Caco-2 (cell line): ENCODE data around the gene OSTM1. TPM values are rescaled to one million over a fixed set of nuclear protein-coding genes. Genes with fewer than 3 reads are reported as not detected.

Experiments
- BruUV-seq: library from RNA; stranded (reverse); fragments of 400-500 nt; replicated peaks from 2 replicates; lab custom pipeline; 2021; lab: Mats Ljungman, UMichigan
- CTCF ChIA-PET: fragments of 300-600 bp; sonication (Branson Sonifier 250); formaldehyde crosslinking; loops from one replicate; lab custom pipeline; 2022; ENCODE audit warnings: antibody characterized with exemption; lab: Charles Lee
- POLR2A ChIA-PET: fragments of 300-600 bp; sonication (Branson Sonifier 250); formaldehyde crosslinking; loops from one replicate; lab custom pipeline; 2022; ENCODE audit warnings: antibody characterized with exemption; lab: Charles Lee
- DNase-seq, 2 experiments: peaks; one replicate each; pipeline versions ENCODE4 v3.0.0 to v3.0.0-alpha.2; 2020 to 2022
- H3K27me3 ChIP-seq: replicated peaks from 2 replicates; pipeline ENCODE4 v1.6.0; 2011; ENCODE audit warnings: low read length; ENCODE audit not compliant: control insufficient read depth, insufficient read depth
- H3K36me3 ChIP-seq: 2 replicates; pipeline ENCODE4 v1.5.1; 2011; ENCODE audit warnings: low read length; ENCODE audit not compliant: control insufficient read depth, insufficient read depth
- H3K4me1 ChIP-seq: fragments of 250-450 bp; sonication (Bioruptor Pico); 2 replicates; pipeline ENCODE4 v1.5.1; 2020; ENCODE audit warnings: mild to moderate bottlenecking
- H3K4me3 ChIP-seq: 2 replicates; pipeline ENCODE4 v1.5.1; 2011; ENCODE audit warnings: low read depth, mild to moderate bottlenecking, control low read depth, low read length
- H3K9me3 ChIP-seq: fragments of 250-450 bp; sonication (Bioruptor Pico); 2 replicates; pipeline ENCODE4 v1.5.1; 2020; ENCODE audit warnings: mild to moderate bottlenecking, moderate library complexity
- H3K27ac Mint-ChIP-seq: one replicate; pipeline ENCODE4 v1.8.0; 2022; ENCODE audit warnings: mixed read lengths; ENCODE audit not compliant: unreplicated experiment
- H3K27me3 Mint-ChIP-seq: one replicate; pipeline ENCODE4 v1.8.0; 2022; ENCODE audit warnings: mixed read lengths; ENCODE audit not compliant: insufficient read depth, unreplicated experiment
- H3K36me3 Mint-ChIP-seq: one replicate; pipeline ENCODE4 v1.8.0; 2022; ENCODE audit warnings: mild to moderate bottlenecking, mixed read lengths; ENCODE audit not compliant: insufficient read depth, unreplicated experiment
- H3K4me1 Mint-ChIP-seq: one replicate; pipeline ENCODE4 v1.8.0; 2022; ENCODE audit warnings: low read depth, mixed read lengths; ENCODE audit not compliant: unreplicated experiment
- H3K4me3 Mint-ChIP-seq: one replicate; pipeline ENCODE4 v1.8.0; 2022; ENCODE audit warnings: mild to moderate bottlenecking, moderate library complexity, mixed read lengths; ENCODE audit not compliant: unreplicated experiment
- H3K9me3 Mint-ChIP-seq: one replicate; pipeline ENCODE4 v1.8.0; 2022; ENCODE audit warnings: mixed read lengths; ENCODE audit not compliant: unreplicated experiment
- intact Hi-C: fragments of 100-400 bp; cut with micrococcal nuclease; formaldehyde crosslinking; loops from one replicate; pipeline ENCODE4 v1.10.0; 2022; ENCODE audit not compliant: unreplicated experiment
- total RNA-seq: library from RNA; stranded (reverse); gene quantifications from 2 replicates; pipeline ENCODE4 v1.2.3, GENCODE V29; 2022
- TF ChIP-seq, protein P1 (sequence below), 2 experiments: fragments of 200-600 bp in 1 of 2; IDR thresholded peaks; 1 replicate in 1 of 2; 2 replicates in 1 of 2; pipeline versions ENCODE4 v1.5.1 to v1.8.0; 2011 to 2022; ENCODE audit warnings: antibody characterized with exemption in 1 of 2, control low read depth in 1 of 2, inconsistent platforms in 1 of 2, low read depth in 1 of 2, low read length in 1 of 2, mild to moderate bottlenecking in 1 of 2, moderate library complexity in 1 of 2; ENCODE audit not compliant: insufficient read depth in 1 of 2, severe bottlenecking in 1 of 2, unreplicated experiment in 1 of 2

OSTM1 gene
- total RNA-seq, 1 experiment from 2014 or later = 20.1 TPM

GRCh38 chr6:108082539-108082938, 8.0 kb upstream of the OSTM1 start:
- H3K27me3 Mint-ChIP-seq = no peaks in the 10 kb centered on the region
- no peaks in the 10 kb centered on the region; the same call in 1 of the 2 replicates for H3K4me1 ChIP-seq
- H3K36me3 ChIP-seq = no peaks in the 10 kb centered on the region
- H3K27ac Mint-ChIP-seq = no peak overlapping the region
- peaks cover 7% of the 10 kb centered on the region for H3K4me1 Mint-ChIP-seq
- DNase-seq = no peak
- H3K4me3 ChIP-seq = no peak overlapping the region
- no peaks in the 10 kb centered on the region for H3K27me3 ChIP-seq
- no peaks in the 10 kb centered on the region; the same call in 1 of the 2 replicates for H3K9me3 ChIP-seq
- H3K9me3 Mint-ChIP-seq = no peaks in the 10 kb centered on the region
- intact Hi-C loops = no loop called here
- H3K4me3 Mint-ChIP-seq = no peak overlapping the region
- H3K36me3 Mint-ChIP-seq = no peaks in the 10 kb centered on the region
- BruUV-seq = no TSS peak
- TF ChIP-seq, protein P1, sequence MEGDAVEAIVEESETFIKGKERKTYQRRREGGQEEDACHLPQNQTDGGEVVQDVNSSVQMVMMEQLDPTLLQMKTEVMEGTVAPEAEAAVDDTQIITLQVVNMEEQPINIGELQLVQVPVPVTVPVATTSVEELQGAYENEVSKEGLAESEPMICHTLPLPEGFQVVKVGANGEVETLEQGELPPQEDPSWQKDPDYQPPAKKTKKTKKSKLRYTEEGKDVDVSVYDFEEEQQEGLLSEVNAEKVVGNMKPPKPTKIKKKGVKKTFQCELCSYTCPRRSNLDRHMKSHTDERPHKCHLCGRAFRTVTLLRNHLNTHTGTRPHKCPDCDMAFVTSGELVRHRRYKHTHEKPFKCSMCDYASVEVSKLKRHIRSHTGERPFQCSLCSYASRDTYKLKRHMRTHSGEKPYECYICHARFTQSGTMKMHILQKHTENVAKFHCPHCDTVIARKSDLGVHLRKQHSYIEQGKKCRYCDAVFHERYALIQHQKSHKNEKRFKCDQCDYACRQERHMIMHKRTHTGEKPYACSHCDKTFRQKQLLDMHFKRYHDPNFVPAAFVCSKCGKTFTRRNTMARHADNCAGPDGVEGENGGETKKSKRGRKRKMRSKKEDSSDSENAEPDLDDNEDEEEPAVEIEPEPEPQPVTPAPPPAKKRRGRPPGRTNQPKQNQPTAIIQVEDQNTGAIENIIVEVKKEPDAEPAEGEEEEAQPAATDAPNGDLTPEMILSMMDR (IDR thresholded peaks at IDR 0.05; ENCODE audit: insufficient read depth in 1 of 2, low read depth in 1 of 2, low read length in 1 of 2, severe bottlenecking in 1 of 2, unreplicated experiment in 1 of 2) = no peak
- ChIA-PET CTCF (no interaction called here), POLR2A (no interaction called here)

DNA sequence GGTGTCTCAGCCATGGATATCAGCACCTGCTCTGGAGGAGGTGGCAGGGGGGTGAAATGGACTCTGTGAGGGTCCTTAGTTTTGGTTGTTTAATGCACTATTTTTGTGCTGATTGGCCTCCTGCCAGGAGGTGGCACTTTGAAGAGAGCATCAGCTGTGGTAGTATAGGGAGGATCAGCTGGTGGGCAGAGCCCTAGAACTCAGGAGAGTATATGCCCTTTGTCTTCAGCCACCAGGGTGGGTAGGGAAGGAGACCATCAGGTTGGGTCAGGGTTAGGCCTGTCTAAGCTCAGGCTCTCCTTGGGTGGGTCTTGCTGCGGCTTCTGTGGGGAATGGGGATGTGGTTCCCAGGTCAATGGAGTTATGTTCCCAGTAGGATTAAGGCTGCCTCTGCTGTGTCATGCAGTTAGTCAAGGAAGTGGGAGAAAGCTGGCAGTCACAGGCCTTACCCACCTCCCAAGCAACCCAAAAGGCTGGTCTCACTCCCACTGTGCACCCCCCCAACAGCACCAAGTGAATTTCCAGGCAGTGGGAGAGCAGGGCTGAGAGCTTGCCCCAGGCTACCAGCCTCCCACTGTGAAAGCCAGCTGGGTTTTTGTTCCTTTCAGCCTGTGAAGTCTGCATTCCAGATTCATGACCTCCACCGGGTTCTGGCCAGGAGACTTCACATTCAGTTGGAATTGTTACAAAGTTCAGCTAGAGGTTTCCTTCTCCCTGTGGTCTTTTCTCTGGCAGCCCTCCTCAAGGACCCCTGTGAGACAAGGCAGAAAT, 5.7 kb upstream of the OSTM1 start:
- no peaks in the 10 kb centered on the region for H3K36me3 Mint-ChIP-seq
- no peaks in the 10 kb centered on the region for H3K27me3 Mint-ChIP-seq
- ChIA-PET POLR2A (no interaction called here), CTCF (no interaction called here)
- Histone ChIP-seq H3K9me3 (no peaks in the 10 kb centered on the region; the same call in 1 of the 2 replicates), H3K4me3 (no peak overlapping the region), H3K36me3 (no peaks in the 10 kb centered on the region), H3K27me3 (no peaks in the 10 kb centered on the region), H3K4me1 (no peaks in the 10 kb centered on the region; the same call in 1 of the 2 replicates)
- no peak overlapping the region for H3K27ac Mint-ChIP-seq
- H3K9me3 Mint-ChIP-seq = no peaks in the 10 kb centered on the region
- BruUV-seq = no TSS peak
- intact Hi-C loops = no loop called here
- peaks cover 7% of the 10 kb centered on the region for H3K4me1 Mint-ChIP-seq
- TF ChIP-seq, protein P1 (IDR thresholded peaks at IDR 0.05; ENCODE audit: insufficient read depth in 1 of 2, low read depth in 1 of 2, low read length in 1 of 2, severe bottlenecking in 1 of 2, unreplicated experiment in 1 of 2) = no peak
- no peak overlapping the region for H3K4me3 Mint-ChIP-seq
- no peak for DNase-seq

DNA sequence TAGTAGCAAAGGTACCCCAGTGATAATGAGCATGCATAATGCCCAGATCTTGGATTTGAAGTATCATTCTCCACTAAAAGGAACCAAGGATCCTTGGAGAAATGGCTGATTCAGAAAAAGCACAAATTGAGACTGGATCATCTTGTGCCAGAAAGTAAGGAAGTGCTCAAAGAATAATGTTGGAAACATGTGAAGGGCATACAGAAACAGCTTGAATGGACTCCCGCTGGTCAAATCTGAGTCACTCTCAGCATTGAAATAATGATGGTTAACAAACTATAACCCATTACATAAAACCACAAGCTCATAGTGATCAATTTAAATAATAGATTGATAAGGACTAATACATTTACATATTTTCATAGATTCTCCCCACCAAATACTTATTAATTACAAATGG, 3.6 kb upstream of the OSTM1 start:
- Mint-ChIP-seq H3K36me3 (no peaks in the 10 kb centered on the region), H3K27me3 (no peaks in the 10 kb centered on the region), H3K4me3 (no peak overlapping the region), H3K9me3 (no peaks in the 10 kb centered on the region), H3K4me1 (peaks cover 7% of the 10 kb centered on the region), H3K27ac (no peak overlapping the region)
- TF ChIP-seq, protein P1 (IDR thresholded peaks at IDR 0.05; ENCODE audit: insufficient read depth in 1 of 2, low read depth in 1 of 2, low read length in 1 of 2, severe bottlenecking in 1 of 2, unreplicated experiment in 1 of 2) = no peak
- H3K9me3 ChIP-seq = no peaks in the 10 kb centered on the region
- H3K4me3 ChIP-seq = no peak overlapping the region
- POLR2A ChIA-PET = no interaction called here
- H3K36me3 ChIP-seq = no peaks in the 10 kb centered on the region
- H3K27me3 ChIP-seq = no peaks in the 10 kb centered on the region
- CTCF ChIA-PET = no interaction called here
- H3K4me1 ChIP-seq = no peaks in the 10 kb centered on the region; the same call in 1 of the 2 replicates
- no peak for DNase-seq
- no TSS peak for BruUV-seq
- intact Hi-C loops = no loop called here
